SIG-M5 treated with dmso at 0.1 percent for 504 hours (cell line): ENCODE measurements around the gene TDRD7.

Experiments
- DNase-seq: peaks from one replicate; lab custom pipeline; 2025; ENCODE audit not compliant: unreplicated experiment; lab: John Stamatoyannopoulos, UW

TDRD7 gene

GRCh38 chr9:97411789-97412625 is at the start of gene TDRD7:
Gene TDRD7 (plus strand): TSS chr9:97412096. CDS start chr9:97428466, 16,370 bp downstream.
- peak; percentile 55 for DNase-seq

DNA sequence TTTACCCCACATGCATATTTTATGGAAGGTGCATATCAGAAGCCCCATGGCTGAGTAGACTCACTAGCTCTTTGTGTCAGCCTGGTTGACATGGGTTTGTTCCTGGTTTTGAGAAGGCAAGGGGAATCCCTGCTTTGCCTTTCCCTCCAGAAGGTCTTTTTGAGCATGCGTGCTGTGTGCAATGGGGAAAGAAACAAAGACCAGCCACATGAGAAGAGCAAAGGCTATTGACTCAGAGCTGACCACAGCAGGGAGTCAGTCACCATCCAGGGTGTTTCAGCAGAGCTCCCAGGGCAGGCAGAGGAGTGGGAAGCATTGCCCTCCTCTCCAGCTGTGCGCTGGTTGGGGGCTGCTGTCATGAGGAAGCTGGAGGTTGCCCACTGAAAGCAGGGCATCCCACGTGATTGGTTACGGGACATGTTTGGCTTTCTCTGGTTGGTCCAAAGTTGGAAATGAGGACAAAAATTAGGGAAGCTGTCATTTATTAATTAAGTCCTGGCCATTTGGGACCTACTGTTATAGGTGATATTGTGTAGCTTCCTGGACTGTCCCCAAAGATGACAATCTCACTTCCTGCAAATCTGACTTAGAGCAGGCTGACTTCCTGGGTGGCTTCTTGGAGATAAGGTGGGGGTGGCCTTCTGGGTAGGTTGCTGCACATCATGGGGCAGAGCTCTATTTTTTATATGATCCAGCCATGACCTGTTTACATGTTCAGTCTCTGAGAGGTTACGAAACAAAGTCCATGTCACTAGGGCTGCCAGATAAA is 48.9 kb upstream of the TDRD7 start:
- DNase-seq: no peak

DNA sequence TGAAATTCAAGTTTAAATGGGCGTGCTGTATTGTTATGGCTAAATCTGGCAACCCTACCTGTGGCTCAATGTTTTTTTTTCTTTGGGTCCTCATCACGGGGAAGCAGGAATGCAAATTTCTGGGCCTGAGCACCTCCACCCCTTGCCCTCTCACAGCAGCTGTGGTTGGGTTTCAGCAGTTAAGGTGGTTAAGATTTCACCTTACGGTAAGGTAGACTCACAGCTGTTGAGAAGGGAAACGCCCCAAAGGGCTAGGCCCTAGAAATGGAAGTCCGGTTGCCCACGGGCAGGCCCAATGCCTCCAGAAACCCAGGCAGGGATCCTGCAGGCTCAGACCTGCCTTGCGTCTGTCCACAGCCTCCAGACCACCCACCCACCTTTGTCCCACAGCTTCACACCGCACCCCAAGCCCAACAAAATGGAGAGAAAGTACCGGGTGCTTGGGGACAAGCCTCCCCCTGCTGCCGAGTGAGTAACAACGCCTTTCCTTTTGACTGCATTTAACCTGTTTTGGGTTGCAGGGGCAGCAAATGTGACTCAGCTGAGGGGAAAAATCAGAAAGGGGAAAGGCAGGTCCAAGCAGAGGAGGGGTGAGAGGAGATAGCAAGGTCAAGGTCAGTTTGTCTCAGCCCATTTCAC is 48.1 kb upstream of the TDRD7 start:
- DNase-seq: no peak

DNA sequence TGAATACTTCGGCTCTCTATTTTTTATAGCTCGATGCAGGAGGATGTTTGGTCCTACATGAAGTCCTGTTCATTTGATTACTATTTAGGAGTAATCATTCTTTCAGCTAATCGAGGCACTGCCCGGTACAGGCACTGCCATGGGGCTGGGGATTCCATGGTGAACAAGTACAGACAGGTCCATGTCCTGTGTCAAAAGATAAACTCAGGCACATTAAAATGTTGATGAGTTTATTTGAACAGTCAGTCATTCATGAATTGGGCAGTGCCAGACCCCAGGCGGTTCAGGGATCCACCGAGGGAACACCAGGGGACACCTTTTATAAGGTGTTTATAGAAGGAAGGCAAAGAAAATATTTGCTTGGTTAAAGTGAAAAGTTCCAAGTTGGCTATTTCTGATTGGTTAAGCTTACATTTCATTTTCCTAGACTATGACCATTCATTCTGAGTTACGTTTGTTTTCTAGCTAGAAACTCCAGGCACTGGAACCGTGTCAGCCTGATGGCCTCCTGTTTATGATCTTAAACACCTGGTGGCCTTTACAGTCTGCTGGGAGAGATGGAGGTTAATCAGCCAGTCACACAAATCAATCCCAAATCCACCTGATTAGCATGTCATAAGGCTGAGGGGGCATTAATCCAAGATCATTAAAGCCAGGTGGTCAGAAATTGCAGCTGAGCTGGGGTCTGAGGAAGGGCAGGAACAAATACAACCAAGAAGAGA is 47.0 kb upstream of the TDRD7 start:
- no peak for DNase-seq

DNA sequence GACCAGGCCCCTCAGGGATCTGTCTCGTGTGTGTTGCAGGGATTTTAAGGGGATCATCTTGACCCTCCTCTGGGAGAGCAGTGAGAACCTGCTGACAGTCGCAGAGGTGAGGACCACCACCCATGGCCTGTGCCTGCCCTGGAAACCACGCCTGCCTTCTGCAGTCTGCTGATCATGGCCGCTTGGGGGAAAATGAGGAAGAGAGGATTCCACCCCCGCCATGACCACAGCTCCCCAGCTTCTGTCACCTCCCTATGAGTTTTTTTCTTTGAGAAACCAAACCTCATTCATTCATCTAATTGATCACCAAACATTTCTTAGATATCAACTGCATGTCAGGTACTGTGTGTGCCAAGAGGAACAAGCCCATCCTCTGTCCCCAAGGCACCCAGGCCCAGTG is 46.3 kb upstream of the TDRD7 start:
- peak; percentile 17 for DNase-seq

- no peak for DNase-seq
These were observed 45.4 kb upstream of the TDRD7 start for GRCh38 chr9:97366476-97366875.

DNA sequence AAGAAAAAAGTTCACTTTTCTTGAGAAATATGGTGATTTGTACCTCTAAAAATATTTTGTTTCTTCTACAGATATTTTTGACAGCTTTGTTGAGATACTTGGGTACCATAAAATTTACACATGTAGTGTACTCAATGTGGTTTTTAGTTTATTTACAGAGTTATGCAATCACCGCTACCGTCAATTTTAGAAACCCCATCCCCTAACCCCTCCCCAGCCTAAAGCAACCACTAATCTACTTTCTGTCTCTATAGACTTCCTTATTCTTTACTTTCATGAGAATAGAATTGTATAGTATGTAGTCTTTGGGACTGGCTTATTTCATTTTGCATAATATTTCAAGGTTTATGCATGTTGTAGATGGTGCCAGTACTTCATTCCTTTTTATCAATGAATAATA is 45.0 kb upstream of the TDRD7 start:
- DNase-seq: peak; percentile 76

DNA sequence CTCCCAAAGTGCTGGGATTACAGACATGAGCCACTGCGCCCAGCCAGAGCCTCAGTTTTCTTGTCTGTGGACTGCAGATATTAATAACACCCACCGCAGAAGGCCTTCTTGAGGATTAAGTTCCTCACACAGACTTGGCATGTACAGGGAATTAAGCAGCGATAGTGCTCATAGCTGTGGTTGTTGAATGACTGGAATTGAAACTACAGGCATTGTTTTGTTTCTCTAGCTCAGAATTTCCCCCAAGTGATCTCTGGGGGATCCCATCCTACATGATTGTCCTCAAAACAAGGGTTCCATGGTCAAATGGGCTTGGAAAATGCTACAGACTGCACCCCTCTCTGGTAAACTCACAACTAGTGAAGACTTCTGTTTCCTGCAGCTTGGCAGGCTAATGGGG is 44.2 kb upstream of the TDRD7 start:
- no peak for DNase-seq

- no peak for DNase-seq
These were observed 42.9 kb upstream of the TDRD7 start for GRCh38 chr9:97368964-97369363.

- no peak for DNase-seq
These were observed 39.3 kb upstream of the TDRD7 start for GRCh38 chr9:97372580-97372979.

DNA sequence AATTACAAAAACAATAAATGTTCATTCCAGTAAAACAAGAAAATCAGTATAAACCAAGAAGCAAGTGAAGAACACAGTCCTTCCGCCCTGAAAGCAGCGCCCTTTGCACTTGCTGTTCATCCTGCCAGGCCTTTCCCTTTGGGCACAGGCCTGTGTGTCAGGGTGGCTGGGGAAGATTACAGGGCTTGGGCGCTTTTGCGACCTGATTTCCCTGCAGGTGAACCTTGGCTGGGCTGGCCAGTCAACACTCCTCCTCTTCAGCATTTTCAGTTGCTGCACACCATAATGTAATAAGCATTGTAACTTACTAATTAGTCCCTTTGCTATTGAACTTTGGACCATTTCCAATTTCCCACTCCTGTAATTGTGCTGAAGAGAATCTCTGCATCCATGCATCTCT is 38.6 kb upstream of the TDRD7 start:
- no peak for DNase-seq

DNA sequence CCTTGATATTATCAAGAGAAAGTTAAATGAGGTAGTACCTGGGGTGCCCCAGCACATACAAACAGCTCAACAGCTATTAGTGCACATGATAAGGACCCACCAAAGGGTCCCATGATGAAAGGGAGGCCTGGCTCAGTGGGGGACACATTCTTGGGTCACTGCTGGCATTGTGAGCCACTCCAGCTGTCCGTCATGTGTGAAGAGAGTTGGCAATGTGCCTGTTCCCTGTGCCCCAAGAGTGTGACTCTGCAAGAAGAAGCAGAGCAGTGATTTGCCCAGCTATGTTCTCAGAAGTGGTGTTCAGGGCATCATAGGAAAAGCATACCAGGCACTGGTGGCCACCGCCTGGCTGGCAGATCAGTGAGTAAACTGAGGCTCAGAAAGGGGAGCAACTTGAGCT is 37.1 kb upstream of the TDRD7 start:
- no peak for DNase-seq

- no peak for DNase-seq
These were observed 35.0 kb upstream of the TDRD7 start for GRCh38 chr9:97376902-97377301.

- DNase-seq: no peak
These were observed 29.7 kb upstream of the TDRD7 start for GRCh38 chr9:97382099-97382718.

GRCh38 chr9:97384406-97385262 is 27.3 kb upstream of the TDRD7 start:
- no peak for DNase-seq

- DNase-seq: no peak
These were observed 26.2 kb upstream of the TDRD7 start for GRCh38 chr9:97385626-97386264.

- no peak for DNase-seq
These were observed 25.6 kb upstream of the TDRD7 start for GRCh38 chr9:97386265-97386633.

DNA sequence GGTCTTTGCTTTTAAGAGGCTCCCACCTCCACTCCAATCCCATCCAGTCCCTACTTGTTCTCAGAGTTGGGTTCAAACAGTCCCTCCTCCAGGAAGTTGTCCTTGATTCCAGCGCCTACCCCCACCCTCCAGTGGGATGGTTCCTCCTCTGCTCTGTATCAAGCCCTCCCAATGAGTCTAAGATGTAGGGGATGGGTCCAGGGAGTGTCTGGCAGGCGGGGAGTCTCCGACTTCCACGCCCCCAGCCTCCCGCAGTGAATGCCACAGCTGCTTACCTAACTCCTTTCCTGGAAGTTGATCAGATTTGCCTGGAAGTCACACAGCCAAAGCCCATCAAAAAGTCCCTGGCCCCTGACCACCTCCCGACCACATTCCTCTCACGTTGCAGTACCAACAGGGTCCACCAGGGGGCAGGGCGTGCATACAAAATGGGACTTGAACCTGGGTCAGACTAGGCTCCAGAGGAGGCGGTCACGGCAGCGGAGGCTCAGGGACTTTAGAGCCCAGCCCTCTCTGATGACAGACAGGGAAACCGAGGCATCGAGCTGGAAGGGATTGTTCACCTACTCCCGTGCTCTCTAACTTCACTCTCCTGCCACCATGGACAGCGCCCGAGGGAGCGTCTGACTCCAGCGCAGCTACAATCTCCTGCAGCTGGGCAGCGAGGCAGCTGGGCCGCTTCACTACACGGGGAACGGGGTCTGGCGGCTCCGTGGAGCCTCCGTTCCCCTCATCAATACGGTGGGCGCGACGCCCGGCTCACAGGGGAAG is 25.0 kb upstream of the TDRD7 start:
- DNase-seq: peak; percentile 29

DNA sequence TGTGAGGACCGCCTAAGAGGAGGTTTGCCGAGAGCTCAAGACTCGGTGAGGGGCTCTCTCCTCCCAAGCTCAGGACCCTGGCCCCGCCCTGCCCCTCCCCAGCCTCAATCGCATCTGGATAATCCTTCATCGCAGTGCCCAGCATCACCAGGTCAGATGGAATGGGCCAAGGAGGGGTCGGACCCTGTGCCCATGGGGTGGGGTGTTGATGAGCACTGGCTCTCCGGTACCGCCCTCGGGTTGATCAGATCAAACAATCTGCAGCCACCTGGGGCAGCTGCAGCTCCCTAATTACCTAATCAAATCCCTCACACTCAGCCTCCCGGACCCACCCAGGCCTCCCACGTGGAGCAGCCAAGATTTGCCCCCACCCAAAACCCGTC is 24.4 kb upstream of the TDRD7 start:
- DNase-seq: no peak
